ENCODE measurements around the gene SLC35E1.
"Not testable (repeated sequence)": the region's sequence is repeated elsewhere in the genome, so short reads cannot be mapped to it uniquely, and the experiment has no call there.

The SLC35E1 gene

DNA sequence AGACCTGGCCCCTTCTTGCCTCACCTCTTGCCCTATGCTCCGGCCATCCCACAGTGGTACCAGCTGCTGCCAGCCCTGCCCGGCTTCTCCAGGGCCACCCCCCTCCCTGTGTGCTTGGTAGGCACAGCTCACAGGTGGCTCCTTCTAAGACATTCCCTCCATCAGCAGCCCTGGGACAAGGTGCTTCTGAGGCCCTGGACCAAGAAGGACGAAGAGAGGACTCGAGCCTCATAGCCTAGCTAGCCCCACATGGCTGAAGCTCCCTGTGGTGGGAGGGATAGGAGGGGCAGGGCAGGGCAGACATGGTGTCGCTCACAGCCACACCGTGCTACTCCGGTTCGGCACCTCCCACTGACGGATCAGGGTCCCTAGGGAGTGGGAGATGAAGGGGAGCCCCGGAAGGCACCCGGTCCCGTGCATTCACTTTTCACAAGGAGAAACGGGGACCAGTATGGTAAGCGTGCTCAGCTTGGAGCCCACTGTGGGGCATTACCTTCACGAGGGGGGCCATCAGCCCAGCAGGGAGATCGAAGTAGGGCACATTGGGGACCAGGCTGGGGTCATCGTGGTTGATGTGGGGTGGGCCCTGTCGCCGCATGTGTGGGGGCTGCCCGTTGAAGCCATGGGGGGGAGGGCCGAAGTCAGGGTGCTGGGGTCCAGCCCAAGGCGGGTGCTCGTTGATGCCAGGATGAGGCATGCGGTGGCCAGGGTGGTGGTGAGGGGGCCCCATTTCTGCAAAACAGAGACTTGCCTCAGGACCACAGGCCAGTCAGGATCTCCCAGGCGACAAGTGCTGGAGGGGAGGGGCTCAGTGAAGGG lies 49.4 kb downstream of the SLC35E1 start:
- no peak for DNase-seq (ENCODE audit: low read depth)

GRCh38 chr19:16521715-16522289 lies 50.4 kb downstream of the SLC35E1 start:
- no peak for DNase-seq (ENCODE audit: low read depth)

DNA sequence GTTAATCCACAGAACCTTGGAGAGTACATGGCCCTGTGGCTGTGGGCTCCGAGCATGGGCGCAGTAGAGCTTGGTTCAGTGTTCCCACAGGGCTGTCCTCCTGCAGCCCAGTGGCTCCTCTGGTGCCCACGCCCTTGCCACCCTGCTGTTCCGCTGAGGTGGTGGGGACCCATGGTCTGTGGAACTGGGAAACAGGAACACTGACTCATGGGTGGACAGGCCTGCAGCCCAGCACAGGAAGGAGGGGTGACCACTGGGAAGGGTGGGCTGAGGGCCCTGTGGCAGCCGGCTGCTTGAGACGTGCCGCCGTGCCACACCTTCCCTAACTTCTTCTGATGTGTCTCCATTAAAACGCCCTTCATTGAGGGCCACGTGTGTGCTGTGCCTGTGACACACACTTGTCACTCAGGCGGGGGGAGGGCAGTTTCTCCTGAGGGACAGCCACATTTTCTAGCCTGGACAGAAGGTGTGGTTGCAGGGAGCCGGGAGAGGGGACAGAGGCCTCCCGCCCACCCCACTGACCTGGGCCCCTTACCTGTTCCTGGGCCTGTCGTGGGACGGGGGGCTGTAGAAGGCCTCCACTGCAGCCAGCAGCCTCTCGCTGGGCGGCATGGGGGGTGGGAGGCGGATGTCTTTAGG lies 51.1 kb downstream of the SLC35E1 start:
- DNase-seq (ENCODE audit: low read depth): no peak

DNA sequence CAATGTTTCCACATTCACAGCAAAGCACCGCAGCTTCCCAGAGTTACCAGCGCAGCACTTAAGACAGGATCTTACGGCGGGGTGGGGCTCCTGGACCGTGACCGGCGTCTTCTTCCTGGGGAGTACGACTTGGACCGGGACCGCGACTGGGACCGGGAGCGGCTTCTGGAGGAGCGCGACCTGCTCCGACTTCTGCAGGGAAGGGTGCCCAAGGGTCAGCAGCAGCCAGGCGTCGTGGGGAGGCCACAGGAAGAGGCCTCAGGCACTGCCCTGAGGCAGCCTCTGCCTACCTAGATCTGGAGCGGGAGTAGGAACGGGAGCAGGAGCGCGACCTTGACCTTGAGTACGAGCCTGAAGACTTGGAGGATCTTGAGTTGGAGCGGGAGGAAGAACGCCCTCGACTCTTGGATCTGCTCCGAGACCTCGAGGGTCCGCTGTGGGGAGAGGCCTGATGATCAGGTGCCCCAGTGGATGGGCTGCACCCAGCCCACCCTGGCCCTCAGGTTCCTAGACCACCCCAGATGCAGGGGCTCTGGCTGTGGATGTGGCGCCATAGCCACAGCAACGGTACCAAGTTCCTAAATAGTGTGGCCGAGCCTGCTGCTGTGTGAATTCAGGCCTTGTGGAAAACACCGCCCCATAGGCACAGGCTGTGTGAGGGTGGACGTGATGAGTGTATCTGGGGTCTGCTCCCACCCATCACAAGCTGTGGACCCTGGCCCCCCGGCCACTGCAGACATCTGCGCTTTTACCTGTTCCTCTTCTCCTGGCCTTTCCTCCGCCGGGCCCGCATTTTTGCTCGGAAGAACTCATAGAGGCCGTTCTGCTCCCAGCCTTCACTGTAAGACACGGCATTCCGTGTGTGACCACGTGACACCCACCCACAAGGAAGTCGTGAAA lies 51.9 kb downstream of the SLC35E1 start:
- DNase-seq (ENCODE audit: low read depth): no peak

DNA sequence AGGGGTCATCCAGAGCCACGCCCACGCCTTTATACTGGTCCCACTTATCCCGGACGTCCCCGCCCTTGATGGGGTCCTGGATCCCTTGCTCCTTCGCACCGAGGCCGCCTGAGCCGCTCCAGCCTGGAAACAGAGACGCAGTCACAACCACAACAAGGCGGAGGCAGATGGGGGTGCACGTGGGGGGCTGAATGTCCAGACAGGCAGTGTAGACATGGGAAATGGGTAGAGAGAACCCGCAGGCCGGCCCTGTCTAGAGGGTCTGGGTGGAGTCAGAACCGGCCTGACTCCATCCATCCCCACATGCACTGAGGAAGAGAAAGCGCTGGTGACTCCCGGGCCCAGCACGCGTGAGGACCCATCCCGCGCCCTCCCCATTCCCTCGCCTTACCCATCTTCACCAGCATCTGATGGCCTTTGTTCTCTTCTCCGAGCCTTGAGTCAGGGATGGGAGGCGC lies 53.0 kb downstream of the SLC35E1 start:
- DNase-seq (ENCODE audit: low read depth): no peak

DNA sequence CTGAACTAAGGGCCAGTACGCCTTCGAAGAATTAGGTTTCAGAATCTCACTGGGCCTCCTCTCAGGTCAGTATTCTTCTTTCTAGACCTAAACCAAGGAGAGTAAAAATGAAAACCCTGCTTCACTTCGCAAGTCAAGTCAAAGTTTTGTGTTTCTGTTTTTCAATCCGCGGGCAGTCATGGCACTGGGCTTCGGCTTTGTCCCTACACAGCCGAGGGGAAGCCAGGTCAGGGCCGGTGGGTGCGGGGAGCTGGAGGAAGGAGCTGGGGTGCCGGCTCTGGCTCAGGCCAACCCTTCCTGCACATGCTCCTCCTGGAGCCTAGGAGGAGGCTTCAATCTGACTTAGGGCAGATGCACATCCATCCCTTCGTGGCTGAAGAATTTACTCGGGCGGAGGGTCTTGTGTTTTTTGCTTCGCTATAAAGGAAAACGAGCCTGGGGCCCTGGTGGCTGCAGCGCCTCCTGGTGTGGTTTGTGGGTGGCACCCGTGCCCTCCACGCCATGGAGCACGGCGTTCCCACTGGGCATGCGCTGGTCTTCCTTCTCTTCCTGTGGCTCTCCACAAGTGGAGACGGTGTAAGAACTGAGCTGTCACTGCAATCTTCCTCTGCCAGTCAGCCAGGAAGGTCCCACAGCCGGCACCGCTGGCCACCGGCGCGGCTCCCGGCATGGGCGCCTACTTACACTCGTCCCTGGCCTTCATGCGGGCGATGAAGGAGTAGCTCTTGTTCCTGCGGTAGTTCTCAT lies 53.6 kb downstream of the SLC35E1 start:
- no peak for DNase-seq (ENCODE audit: low read depth)

GRCh38 chr19:16518061-16518460 lies 54.2 kb downstream of the SLC35E1 start:
- DNase-seq (ENCODE audit: low read depth): no peak

DNA sequence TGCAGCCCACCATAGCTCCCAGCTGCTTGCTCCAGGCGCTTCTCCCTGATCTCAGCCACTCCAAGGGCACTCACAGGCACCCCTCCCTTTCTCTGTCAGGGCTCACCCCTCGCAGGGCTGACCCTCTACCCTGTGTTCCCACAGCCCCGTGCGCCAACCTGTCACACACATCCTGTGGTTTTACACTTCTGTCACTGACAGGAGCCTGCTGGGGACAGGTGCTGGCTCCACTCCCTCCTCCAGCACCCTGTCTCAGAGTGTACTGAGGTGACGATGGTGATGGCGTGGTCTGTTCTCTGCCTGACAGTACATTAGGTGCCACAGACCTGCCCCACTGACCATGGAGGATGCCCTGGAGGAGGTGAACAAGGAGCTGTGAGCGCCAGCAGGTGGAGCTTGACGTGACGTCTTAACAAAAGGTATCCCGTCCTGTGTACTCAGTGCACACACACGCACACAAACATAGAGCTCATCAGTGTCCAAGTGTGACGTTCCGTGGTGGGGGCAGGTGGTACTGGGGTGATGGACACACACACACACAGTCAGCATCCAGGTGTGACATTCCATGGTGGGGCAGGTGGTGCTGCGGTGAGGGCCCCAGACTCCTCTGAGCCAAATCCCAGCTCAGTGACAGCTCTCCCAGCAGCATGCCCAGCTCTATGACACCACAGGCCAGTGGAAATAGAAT lies 55.1 kb downstream of the SLC35E1 start:
- DNase-seq (ENCODE audit: low read depth): no peak

DNA sequence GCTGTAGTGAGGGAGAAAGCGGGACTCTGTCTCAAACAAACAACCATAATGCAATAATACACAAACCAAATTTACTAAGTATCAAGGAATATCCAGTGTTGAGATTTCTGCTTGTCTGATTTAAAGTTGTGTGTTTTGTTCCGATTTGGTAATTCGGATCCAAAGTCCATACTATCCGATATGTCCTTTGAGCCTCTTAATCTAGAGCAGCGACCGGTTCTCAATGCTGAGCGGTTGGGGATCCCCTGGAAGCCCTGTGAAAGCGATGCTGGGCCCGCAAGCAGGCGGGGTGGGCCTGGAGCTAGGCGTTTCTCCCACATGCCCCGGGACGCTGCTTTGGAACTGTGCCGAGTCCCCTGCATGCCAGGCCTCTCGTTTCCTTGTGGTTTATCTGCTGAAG lies 55.8 kb downstream of the SLC35E1 start:
- DNase-seq (ENCODE audit: low read depth): no peak

DNA sequence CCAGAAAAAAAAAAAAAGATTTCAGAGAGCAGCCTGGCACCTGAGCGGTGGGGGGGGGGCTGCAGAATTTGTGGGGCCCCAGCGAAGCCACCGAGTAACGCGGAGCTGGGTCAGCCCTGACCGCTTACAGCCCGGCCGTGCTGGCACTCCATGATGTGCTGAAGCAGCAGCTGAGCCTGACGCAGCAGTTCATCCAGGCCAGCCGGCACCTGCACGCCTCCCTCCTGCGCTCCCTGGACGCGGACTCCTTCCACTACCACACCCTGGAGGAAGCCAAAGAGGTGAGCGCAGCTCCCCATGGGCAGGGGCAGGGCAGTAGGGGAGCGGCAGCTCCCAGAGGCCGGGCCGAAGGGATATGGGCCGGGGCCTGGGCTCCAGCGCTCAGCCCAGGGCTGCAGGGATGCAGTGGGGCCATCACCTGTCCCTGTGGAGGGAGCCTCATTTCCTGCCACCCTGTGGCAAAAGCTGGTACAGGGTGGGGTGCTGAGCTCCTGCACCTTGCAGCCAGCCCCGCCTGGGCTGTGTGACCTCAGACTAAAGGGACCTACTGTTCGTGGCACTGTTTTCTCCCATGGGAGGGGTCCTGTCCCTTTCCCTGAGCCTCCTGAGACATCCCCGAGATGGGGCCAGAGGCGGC lies 57.7 kb downstream of the SLC35E1 start:
- no peak for DNase-seq (ENCODE audit: low read depth)

- DNase-seq (ENCODE audit: low read depth): not testable (repeated sequence)
Measured at GRCh38 chr19:16512611-16513010, 59.6 kb downstream of the SLC35E1 start.

DNA sequence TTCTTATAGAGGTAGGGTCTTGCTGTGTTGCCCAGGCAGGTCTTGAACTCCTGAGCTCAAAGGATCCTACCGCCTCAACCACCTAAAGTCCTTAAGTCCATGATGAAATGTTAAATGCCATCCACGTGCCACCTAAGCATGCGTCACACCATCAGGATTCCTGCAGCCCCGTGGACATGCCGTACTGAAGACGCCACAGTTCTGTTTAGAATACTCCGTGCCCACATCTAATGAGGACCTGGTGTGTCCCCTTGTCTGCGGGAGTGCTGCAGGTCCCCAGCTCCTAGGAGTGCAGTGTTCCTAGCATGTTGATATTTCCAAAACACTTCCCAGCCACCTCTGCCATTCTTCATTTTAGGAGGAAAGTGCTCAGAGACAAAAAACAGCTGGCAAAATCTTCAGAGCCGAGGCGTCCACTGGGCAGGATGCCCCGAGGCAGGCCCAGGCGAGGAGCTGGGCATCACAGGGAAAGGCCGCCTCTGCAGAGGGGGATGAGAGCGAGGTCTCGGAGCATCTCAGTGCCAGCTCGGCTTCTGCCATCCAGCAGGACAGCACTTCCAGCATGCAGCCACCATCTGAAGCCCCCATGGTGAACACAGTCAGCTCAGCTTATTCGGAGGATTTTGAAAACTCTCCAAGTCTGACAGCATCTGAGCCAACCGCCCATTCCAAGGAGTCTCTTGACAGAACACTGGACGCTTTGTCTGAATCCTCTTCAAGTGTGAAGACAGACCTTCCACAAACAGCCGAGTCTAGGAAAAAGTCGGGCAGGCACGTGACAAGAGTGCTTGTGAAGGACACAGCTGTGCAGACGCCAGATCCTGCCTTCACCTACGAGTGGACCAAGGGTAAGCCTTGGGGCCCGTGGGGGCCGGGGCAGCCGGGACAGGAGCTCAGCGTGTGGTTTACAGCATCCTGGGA lies 62.8 kb downstream of the SLC35E1 start:
- DNase-seq (ENCODE audit: low read depth): no peak

GRCh38 chr19:16508546-16508945 lies 63.7 kb downstream of the SLC35E1 start:
- no peak for DNase-seq (ENCODE audit: low read depth)

GRCh38 chr19:16506961-16507360 lies 65.3 kb downstream of the SLC35E1 start:
- DNase-seq (ENCODE audit: low read depth): no peak

- not testable (repeated sequence) for DNase-seq (ENCODE audit: low read depth)
Measured at GRCh38 chr19:16506161-16506560, 66.1 kb downstream of the SLC35E1 start.

DNA sequence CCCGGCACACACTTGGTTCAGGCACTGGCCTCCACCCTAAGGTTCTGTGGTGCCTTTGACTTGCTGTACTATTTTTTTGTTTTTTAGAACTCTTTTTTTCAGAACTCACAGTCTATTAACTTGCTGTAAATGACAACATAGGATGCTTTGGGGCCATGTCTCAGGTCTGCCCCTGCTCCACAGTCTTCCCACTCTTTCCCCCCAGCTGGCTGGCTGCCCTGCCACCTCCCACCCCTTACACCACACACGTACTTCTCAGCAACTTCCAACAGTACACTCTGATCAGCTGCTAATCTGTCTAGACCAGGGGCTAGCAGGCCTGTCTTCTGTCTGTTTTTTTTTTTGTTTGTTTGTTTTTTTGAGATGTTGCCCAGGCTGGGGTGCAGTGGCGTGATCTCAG lies 67.9 kb downstream of the SLC35E1 start:
- no peak for DNase-seq (ENCODE audit: low read depth)
